Stimulated activated CD8-positive, alpha-beta memory T cell treated with anti-CD3 and anti-CD28 coated beads, Interleukin-7, amount 100 ng/mL, for 48 hours (primary cell): Measurements from ENCODE around the gene ADRA2A.

Experiments
- DNase-seq, 2 donors: peaks; one replicate each; pipeline ENCODE4 v3.0.0-alpha.2; 2020; ENCODE audit warnings: low read depth in 1 of 2; ENCODE audit errors: extremely low read depth in 1 of 2

The ADRA2A gene

DNA sequence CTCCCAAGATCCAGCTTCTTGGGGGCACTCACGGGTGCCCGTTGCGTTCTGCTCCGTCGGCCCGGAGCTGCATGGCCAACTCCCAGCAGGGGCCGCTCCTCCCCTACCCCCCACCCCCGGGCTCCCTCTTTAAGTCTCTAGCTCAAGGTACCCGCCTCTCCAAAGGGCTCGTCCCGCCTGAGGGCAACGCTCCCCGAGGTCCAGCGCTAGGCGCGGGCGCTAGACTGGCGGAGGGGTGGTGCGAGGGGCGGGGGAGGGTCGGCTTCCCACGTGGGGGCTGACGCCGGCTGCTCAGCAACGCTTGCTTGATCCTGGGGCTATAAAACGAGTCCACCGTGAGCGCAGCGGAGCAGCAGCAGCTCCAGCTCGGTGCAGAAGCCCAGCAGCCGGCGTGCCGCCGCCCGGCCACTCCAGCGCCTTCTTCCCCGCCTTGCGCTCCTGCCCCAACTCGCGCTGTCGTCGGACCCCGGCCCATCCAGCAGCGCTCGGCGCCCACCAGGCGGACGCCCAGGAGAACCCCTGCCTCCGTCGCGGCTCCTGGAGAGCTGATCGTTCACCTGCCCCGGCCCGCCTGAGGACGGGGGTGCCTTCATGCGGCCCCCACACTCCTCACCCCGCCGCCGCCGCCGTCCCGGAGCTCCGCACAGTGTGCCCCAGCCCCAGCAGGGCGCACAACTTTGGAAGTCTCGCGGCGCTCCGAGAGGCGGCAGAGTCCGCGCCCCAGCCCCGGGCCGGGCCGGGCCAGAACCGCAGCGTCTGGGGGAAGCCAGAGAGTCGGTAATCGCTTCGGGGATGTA lies at the start of gene ADRA2A:
Gene ADRA2A (plus strand): TSS at position 348 of the 797 bp plus-strand sequence. CDS start 968 bp downstream, outside the sequence.
- no peak for DNase-seq

GRCh38 chr10:111030042-111030750 lies 46.6 kb upstream of the ADRA2A start:
- no peak for DNase-seq

GRCh38 chr10:111034598-111035310 lies 42.1 kb upstream of the ADRA2A start:
- no peak for DNase-seq

GRCh38 chr10:111035542-111035941 lies 41.3 kb upstream of the ADRA2A start:
- no peak for DNase-seq

DNA sequence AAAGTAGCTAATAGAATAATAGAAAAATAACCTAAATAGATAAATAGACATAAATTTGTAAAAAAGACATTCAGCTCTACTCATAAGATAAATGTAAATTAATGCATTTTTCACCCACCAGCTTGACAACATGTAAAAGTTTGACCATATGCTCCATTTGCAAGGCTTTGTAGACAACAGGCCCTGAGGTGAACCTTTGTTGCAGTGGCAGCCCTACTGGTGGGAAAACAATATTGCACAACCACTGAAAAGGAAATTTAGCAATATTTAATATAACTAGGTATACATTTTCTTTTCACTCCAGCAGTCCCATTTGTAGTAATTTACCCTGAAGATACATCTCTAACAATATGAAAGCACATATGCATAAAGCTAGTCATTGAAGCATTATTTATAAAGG lies 39.0 kb upstream of the ADRA2A start:
- no peak for DNase-seq

DNA sequence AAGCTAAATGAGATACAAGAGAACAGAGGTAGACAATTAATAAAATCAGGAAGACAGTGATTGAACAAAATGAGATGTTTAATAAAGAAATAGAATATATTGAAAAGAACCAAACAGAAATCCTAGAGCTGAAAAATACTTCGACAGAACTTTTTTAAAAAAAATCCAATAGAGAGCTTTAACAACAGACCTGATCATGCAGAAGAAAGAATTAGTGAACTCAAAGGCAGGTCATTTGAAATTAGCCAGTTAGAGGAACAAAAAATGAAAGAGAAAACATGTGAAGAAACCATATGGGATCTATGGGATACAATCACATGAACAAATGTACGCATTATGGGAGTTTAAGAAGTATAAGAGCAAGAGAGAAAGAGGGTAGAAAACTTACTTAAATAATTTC lies 37.3 kb upstream of the ADRA2A start:
- no peak for DNase-seq

GRCh38 chr10:111057006-111057405 lies 19.8 kb upstream of the ADRA2A start:
- no peak for DNase-seq

- DNase-seq, result no peak
Measured at GRCh38 chr10:111063471-111063870, 13.4 kb upstream of the ADRA2A start.

DNA sequence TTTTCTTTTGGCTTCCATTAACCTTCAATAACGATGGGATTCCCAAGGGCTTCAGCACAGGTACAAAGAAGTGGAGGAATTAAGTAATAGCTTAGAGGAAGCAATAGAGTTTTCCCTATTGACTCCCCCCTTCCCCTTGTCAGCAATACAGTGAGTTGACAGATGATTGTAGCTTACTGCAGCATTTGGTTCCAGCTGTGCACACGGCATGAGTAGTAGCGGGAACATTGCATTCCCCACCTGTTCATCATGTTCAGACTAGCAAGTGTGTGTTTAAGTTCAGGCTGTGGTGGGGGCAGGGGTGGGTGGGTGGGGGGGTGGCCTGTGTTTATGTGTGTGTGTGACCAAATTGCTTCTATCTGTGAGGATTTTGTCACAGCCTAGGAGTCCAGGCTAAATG lies 4.6 kb upstream of the ADRA2A start:
- DNase-seq, result no peak

- DNase-seq, result no peak
Measured at GRCh38 chr10:111075577-111076185, 1.1 kb upstream of the ADRA2A start.

- DNase-seq, result peak; percentile 28 to 29
Measured at GRCh38 chr10:111076191-111076681, 593 bp upstream of the ADRA2A start.

DNA sequence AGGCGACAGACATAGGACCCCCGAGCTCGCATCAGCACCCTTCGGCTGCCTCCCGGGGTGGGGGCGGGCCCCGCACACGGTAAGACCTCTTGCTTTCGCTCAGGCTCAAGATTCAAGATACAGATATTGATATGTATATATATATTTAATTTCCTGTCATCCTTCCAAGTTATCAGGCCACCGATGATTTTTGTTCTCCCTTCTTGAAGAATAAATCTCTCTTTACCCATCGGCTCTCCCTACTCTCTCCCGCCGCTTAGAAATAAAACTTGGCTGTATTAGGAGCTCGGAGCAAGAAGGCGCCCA lies 603 bp downstream of the ADRA2A start:
- DNase-seq, result no peak

DNA sequence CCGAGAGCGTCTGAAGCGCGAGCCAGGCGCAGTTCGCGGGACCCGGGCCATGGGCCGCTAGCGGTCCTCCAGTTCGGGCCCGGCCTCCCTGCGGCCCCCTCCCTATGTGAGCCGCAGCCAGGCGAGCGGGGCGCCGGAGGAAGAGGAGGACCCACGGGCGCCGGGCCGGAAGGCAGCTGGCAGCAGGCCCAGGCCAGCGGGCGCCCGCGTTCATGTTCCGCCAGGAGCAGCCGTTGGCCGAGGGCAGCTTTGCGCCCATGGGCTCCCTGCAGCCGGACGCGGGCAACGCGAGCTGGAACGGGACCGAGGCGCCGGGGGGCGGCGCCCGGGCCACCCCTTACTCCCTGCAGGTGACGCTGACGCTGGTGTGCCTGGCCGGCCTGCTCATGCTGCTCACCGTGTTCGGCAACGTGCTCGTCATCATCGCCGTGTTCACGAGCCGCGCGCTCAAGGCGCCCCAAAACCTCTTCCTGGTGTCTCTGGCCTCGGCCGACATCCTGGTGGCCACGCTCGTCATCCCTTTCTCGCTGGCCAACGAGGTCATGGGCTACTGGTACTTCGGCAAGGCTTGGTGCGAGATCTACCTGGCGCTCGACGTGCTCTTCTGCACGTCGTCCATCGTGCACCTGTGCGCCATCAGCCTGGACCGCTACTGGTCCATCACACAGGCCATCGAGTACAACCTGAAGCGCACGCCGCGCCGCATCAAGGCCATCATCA lies 1.1 kb downstream of the ADRA2A start:
- no peak for DNase-seq

GRCh38 chr10:111078505-111079185 lies 1.8 kb downstream of the ADRA2A start:
- no peak for DNase-seq

DNA sequence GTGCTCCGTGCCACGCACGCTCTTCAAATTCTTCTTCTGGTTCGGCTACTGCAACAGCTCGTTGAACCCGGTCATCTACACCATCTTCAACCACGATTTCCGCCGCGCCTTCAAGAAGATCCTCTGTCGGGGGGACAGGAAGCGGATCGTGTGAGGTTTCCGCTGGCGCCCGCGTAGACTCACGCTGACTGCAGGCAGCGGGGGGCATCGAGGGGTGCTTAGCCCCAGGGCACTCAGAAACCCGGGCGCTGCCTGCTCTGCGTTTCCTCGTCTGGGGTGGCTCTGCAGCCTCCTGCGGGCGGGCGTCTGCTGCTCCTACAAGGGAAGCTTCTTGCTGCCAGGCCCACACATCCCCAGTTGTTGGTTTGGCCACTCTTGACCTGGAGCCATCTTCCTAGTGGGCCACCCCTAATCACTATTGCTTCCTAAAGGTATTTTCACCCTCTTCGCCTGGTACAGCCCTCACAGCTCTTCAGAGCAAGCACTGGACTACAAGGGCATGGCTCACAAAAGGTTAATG lies 2.5 kb downstream of the ADRA2A start:
- DNase-seq, result no peak

- no peak for DNase-seq
Measured at GRCh38 chr10:111079781-111080180, 3.0 kb downstream of the ADRA2A start.

GRCh38 chr10:111080224-111080623 lies 3.4 kb downstream of the ADRA2A start:
- no peak for DNase-seq

DNA sequence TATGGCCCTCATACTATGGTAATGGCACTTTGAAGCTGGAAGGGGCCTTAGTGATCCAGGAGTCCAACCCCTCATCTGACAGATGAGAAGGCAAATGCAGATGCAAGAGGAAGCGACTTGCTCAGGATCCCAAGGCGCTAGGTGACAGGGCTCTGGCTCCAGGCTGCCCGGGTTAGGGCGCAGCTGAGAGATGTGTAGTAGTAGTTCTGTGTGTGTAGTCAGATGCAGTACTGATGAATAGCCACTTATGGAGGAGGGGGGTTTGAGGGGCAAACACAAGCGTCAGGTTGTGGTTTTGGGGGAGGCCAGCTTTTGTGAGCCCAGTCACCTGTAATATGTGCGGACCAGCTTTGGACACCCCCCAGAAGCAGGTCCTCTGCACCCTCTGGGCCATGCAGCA lies 4.8 kb downstream of the ADRA2A start:
- DNase-seq, result no peak

- DNase-seq, result no peak
Measured at GRCh38 chr10:111082102-111082975, 5.5 kb downstream of the ADRA2A start.
